GM18520 (cell line): ENCODE data around the gene TLL2.

Experiments
- ATAC-seq: cut with Tn5 transposase; IDR thresholded peaks from one replicate; pipeline ENCODE4 v1.9.1; 2021; ENCODE audit not compliant: unreplicated experiment

The TLL2 gene

DNA sequence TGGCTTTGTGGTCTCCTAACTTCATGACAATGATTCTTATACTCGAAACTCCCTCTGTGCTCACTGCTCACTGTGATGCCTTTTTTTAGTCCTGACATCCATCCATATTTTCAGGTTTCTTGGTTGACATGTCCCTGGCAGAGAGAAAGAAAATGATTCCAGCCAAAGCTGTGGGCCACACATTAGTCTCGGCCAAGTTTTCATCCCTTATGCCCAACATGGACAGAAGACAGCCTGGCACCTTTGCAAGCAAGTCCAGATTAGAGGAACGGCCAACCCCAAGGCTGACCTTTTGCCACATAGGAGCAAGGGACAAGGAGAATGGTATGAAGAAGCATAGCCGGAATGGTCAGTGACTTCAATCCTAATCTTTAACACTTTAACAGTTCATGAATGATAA lies 146.3 kb downstream of the TLL2 start:
- no peak for ATAC-seq

DNA sequence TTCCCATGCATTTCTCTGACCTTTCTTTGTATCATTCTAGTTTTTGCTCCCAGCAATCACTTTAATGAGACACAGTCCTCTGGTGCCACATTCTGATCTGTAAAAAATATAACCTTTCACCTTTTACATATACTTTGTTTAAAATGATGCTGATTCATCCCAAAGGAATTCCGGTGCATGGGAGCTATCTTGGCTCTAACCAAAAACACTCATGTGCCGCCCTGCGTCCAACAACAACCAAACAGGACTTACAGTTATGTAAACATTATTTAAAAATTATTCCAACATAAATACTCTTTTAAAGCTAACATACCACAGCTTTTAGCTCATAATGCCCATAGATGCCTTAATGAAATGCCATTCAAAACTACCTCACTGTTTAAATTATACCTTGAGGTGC lies 147.2 kb downstream of the TLL2 start:
- ATAC-seq: no peak

DNA sequence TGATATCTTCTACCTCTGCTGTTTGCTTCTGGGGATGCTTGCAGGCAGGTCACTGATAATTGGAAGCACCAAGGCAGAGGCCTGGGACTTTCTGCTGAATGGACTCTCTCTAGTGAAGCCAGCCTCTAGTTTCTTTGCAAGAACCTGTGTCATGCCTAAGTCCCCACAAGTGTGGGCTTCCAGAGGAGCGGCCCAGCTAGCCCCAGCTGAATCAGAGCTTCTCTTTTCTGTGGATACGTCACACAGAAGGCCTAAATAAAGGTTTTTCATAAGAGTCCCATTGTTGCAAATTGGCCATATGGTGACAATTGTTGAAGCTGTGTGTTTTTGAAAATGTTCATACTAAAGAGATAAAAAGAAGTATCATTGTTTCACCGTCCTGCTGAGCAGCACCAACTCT lies 148.2 kb downstream of the TLL2 start:
- ATAC-seq: no peak

DNA sequence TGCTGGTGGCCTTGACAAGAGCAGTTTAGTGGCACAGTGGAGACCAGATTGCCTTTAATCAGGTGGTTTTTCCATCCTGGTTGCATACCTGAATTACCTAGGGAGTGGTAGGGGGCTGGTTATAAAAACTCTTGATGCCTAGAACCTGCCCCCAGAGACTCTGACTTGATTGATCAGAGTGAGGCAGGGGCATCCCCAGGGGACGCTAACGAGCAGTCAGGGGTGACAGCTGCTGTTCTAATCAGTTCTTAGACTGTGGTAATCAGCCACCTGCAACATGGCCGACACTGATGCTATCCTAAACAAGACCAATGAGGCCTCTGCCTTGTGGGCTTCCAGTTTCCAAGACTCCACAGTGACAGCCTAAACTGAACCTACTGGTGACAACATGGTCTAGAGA lies 153.0 kb downstream of the TLL2 start:
- ATAC-seq: no peak

DNA sequence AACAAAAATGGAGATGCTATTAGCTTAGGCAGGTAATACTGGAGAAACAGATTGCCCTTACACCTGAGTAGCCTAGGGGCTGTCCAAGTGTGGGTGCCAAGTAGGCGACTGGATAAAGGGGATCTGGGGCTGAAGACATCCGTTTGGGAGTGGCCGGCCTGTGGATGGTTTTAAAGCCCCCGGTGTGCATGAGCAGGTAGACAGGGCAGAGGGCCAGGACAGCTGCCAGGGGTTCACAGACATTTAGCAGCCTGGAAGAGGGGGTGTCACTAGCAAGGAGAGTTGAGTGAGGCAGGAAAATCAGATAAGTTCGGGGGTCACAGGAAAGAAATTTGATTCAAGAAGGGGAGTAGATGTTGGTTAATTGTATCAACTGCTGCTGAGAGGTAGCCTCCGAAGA lies 153.4 kb downstream of the TLL2 start:
- ATAC-seq: no peak

DNA sequence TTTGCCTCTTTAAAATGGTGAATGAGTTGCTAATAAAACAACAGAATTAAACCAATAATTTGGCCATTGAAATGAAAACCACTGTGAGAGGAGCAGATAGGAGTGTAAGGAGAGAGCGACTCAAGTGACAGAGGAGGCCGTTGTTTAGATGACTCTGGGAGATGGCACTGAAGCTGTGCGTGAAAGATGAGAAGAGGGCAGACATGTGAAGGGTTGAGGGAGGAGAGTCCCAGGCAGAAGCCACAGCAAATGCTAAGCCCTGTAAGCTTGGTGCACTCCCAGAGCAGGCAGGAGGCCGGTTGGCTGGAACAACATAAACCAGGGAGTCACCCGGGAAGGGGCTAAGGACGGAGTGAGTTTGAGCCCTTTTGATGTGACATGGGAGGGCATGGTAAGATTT lies 154.1 kb downstream of the TLL2 start:
- ATAC-seq: no peak

DNA sequence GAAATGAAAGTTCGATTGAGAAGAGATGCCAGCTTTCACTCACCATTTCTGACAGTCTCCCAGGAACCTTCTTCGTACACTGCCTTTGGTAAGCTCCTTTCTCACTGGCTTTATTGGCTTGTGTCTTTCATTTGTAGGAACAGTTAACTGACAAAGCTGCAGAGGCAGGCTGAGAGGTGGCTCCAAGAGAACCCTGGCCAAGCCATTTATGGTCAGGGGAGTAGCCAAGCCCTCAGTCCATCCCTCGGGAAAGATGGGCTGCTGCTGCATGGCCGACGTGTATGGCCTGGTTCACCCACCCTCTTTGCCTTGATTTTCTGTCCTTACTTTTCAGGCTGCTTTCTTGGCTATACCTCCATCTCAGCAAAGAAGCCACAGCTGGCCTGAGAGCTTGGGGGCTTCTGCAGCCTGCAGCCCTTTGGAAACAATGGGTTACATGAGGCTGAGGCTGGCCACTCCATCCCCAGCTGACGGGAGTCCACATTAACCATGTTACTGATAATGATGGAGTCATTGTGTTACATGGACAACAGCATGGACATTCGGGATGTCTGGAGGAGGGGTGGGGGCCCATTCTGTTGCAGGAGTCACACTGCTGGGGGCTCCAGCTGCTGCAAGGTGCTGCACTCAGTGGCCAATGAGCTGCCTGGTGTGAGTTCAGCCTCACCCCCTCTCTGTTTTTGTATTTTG lies 154.7 kb downstream of the TLL2 start, which contains the start of gene OPALIN:
TSS of gene OPALIN (minus strand) at position 152 of the 690 bp plus-strand sequence. CDS start at position 46, 106 bp downstream.
- ATAC-seq: no peak

DNA sequence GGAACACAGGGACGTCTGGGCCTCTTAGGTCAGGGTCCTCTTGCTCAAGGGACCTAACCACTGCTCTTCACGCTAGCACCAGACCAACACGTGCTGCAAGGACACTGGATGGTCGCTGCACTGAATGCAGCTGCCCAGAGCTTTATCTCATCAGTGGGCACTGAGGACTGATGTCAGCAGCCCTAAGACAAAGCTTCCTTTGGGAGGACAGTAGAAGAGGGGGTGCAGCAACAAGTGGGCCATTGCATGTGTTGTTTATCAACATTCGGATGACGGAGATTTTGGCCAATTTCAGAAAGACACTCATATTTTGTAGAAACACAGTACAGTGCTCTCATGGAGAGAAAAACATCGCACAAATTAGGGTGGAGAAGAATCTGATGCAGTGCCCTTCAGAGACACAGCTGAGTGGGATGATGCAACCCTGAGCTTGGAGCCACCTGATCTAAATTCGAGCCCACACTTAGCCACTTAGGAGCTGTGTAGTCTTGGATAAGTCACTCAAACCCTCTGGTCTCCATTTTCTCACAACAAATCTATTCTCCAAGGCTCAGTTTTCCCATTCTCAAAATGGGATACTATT lies 156.6 kb downstream of the TLL2 start:
- ATAC-seq: no peak

DNA sequence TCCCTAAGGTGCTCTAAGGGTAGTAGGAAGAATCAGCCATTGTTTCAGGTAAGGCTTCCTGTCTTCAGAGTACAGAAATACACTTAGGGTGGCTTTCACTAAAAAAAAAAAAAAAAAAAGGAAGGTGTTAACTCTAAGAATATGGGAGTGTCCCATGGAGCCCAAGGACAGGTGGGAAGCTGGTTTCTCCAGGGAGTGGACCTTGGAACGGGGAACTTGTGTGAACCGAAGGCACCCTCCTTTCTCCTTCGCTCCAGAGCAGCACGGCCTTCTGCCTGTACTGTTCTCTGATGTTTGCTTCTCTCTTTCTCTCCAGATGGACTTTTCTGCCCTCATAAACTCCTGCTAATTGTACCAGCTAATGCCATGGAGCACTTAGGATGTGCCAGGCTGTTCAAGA lies 161.1 kb downstream of the TLL2 start:
- no peak for ATAC-seq

DNA sequence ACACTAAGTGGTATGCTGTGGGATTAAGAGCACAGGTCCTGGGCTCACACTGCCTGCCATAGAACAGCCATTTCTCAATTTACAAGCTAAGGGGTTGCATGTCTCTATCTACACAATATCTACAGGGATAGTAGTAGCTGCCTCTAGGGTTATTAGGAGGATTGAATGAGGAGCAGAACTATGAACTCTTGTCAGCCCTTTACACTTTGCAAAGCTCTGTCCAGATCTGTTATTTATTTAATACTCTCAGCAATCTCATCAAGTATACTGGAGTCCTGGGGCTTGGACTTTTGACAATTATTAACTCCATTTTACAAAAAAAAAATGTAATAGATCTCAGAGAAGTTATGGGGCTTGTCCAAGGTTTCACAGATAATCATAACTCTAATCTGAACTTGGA lies 161.7 kb downstream of the TLL2 start:
- no peak for ATAC-seq

DNA sequence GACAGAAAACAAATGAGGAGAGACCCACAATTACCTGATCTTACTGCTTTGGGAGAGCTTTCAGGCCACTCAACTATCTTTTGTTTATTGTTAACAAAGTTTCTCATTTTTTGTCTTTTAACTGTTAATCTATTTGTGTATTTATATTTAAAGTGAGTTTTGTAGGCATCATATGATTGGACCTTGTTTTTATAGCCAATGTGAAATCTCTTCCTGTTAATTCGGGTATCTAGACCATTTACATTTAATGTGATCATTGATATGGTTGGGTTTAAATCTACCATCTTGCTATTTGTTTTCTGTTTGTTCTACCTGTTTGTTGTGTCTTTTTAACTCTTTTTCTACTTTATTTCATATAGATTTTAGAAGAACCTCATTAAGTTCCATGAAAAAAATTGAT lies 167.4 kb downstream of the TLL2 start:
- ATAC-seq: no peak

DNA sequence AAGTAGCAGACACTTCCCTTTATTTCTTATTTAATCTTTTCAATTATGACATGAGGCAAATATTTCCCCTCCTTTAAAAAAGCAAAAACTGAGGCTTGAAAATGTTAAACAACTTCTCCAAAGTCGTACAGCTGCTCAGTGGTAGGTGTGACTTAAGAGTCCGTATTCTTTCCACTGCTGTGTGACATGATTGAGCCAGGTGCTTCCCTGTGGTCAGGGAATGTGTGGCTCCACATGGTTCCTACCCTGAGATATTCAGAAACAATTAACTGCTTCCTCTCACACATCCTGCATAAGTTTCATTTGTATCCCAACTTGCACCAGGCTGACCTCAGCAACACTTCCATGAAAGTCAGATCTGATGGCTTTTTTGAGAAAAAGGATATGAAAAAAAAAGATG lies 168.5 kb downstream of the TLL2 start:
- no peak for ATAC-seq

DNA sequence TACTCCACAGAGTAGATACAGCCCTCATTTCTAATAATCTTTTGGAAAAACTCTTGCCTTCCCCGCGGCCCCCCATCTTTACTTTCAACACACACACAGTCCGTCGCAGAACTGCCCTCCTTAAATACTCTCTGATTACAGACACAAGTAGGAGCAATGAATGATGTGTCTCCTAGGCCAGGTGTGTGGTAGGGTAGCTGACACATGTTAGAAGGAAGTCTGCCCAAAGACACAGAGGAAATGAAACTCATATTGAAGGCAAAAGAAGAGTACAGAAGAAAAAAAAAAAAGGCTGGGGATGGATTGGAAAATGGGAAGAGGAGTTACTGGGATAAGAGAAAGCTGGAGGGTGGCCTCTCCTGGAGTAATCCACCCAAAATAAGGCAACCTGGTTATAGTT lies 169.5 kb downstream of the TLL2 start:
- no peak for ATAC-seq

DNA sequence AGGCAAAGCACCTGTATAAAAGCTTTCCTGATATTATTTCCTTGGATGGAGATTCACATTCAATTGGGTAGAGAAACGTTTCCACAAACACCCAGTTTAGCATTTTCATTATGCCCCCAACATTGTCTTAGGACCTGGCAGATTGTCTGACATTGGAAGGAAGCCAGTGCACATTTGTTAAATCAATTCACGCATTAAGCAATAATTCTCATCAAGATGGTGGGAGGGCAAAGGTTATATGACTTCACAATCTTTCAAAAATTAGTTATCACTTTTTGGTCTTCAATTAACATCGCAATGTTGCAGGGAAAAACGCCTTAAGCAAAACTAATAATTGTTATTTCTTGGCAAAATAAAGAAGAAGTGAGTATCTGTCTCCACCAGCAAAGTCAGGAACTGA lies 171.3 kb downstream of the TLL2 start:
- no peak for ATAC-seq

DNA sequence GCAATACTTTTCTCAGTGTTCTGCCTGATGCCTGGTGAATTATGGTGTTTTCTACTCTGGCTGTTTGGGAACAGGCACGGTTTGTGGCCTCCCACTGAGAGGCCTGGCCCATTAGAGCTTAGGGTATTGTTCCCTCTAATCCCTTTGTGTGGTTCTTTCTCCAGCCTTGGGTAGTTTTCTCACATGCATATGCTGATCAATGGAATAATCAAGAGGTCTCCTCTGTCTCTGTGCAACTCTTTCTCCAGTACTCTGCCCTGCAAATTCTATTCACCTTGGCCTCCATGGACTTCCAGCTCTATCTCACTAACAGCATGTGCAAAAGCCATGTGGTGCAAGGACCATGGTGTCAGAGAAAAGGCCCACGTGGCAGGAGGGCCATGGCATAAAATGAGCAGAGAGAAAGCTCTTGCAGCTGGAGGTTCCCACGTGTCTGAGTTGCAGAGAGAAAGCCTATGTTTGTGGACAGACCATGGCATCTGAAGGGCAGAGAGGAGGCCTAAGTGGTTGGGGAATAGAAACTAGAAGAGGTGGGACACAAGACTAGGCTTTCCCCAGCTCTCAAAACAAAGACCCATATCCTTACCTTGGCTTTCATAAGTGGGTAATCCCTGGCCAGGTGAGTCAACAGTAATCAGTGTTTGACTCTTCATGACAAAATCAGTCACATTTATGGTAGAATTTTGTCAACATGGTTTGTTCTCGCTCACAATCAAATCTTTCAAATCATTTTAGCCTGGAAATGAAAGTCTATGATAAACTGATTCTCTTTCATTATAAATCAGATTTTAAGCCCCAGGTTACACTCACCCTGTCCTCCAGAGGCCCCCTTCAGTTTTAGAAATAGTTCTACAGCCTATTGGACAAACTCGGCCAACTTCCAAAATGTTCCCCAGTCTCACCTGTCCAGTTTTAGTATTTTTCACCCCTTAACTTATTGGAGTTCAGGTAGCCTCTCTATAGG lies 172.2 kb downstream of the TLL2 start:
- ATAC-seq: no peak

DNA sequence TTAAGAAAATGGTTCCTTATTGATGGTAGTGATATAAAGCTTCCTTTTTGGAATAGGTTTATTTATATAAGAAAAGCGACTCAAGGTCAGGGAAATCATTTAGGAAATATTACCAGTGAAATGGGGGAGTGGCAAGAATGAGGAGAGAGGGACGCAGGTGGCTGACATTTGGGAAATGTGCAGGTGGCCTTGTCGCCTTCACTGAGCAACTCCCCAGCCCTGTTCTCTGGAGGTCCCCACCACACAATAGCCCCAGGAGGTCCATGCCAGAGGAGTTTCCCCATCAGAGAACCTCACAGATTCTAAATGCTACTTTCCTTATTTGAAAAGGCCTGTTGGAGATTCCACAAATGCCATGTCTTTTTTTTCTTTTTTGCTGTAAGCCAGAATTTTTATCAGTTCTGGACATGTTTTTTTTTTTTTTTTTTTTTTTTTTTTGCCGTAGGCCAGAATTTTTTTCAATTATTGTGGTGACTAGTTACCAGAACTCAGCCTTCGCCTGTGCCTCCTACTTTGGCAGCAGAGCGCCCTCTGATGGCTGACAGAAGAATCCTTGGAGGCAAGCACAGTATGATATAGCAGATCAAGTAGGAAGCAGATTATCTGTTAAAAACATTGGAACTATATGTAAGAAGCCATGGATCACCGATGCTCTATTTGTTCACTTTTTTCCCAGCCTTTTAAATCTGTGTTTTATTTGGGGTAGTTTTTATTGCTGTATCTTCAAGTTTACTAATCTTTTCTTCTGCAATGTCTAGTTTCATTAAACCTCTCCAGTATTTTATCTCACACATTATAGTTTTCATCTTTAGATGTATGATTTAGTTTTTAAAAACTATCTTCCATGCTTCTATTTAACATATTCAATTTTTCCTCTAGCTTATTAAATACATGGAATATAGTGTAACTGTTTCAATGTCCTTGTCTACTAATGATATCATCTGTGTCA lies 173.5 kb downstream of the TLL2 start:
- no peak for ATAC-seq

DNA sequence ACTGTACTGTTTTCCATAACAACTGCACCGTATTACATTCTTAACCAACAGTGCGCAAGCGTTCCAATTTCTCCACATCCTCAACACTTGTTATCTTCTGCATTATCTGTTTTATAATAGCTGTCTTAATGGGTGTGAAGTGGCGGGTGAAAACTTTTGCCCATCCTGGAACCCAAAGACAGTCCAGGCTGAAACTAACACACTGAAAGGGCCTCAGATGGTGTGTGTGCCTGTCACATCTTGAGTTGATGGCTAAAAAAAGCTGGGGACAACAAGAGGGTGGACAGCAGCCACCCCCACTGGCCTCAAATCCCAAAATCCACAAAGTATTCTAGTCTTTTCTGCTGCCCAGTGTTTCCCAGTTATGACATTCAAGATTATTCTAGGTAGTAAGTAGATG lies 174.3 kb downstream of the TLL2 start:
- ATAC-seq: no peak

DNA sequence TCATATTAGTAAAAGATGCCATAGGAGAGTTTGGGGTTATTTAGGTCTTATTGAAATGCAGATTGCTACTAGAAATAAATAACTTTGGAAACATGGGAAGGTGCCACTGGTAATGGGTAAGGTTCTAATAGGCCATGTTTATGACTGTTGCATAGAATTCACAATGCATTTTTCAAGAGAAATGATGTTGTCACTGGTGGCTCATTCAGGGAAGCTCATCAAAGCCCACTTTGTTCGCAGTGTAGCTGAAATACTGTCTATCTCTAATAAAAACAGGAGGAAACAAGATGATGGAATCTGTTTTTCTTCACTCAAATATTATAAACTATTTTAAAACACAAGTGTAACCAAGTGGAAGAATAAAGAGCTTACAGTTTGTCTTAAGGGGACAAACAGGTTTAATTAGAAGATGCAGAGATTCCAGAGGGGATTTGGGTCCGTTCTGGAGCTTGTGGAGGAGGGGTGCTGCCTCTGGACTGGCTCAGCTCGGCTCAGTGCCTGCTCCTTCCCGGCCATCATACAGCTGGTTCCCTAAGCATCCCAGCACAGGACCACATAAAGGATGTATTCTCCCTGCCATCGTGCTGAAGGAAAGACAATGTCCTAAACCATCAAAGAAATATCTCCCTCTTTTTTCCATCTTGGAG lies 175.3 kb downstream of the TLL2 start:
- no peak for ATAC-seq

DNA sequence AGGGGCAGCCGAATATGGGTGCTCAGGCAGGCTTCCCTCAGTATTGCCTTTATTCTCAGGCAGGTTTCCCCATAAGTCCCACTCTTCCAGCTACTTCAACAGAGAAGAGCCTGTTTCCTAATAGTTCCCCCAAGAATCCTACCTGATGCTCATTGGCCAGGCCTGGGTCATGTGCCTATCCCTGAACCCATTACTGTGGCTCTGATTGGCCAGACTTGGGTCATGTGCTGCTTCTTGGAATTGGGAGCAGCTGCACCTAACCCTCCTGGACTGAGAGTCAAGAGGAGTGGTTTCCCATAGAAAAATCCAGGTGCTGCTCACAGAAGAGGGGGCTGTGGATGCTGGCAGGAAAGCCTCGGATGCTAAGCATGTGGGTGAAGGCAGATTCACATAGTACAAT lies 176.6 kb downstream of the TLL2 start:
- ATAC-seq: no peak
